Heart left ventricle (tissue), 16 donors: ENCODE results near the gene C1QTNF1. TPM values are rescaled to one million over a fixed set of nuclear protein-coding genes. Genes with fewer than 3 reads are reported as not detected.

ENCODE experiments used
- ATAC-seq, 4 donors: fragments of 200-7000 bp; cut with Tn5 transposase; one replicate each; pipeline ENCODE4 v1.9.1; 2020 to 2022; ENCODE audit warnings: moderate library complexity in 4 of 4, mild to moderate bottlenecking in 3 of 4, moderate number of reproducible peaks in 1 of 4
- DNase-seq, 5 donors: peaks; one replicate each; pipeline ENCODE4 v3.0.0-alpha.2; 2020
- H3K27ac ChIP-seq, 12 donors: fragments of 200-600 bp; sonication (generic) in 4 of 12; one replicate each; pipeline versions ENCODE4 v1.5.0 to v1.8.0; 2016 to 2022; ENCODE audit warnings: mild to moderate bottlenecking in 2 of 12
- H3K27me3 ChIP-seq, 9 donors: fragments of 200-600 bp; sonication (generic) in 2 of 9; one replicate each; pipeline versions ENCODE4 v1.5.1 to v1.8.0; 2016 to 2022; ENCODE audit warnings: mild to moderate bottlenecking in 3 of 9
- H3K36me3 ChIP-seq, 9 donors: fragments of 200-600 bp; sonication (generic) in 2 of 9; one replicate each; pipeline versions ENCODE4 v1.5.0 to v1.8.0; 2018 to 2022; ENCODE audit warnings: mild to moderate bottlenecking in 2 of 9
- H3K4me1 ChIP-seq, 12 donors: fragments of 200-600 bp; sonication (generic) in 4 of 12; one replicate each; pipeline versions ENCODE4 v1.5.0 to v1.8.0; 2016 to 2022; ENCODE audit warnings: mild to moderate bottlenecking in 3 of 12
- H3K4me3 ChIP-seq, 12 donors: fragments of 200-600 bp; sonication (generic) in 4 of 12; one replicate each; pipeline versions ENCODE4 v1.5.0 to v1.8.0; 2017 to 2022; ENCODE audit warnings: mild to moderate bottlenecking in 9 of 12, moderate library complexity in 4 of 12
- H3K9me3 ChIP-seq, 12 donors: fragments of 200-600 bp; sonication (generic) in 4 of 12; one replicate each; pipeline versions ENCODE4 v1.5.0 to v1.8.0; 2016 to 2022; ENCODE audit warnings: mild to moderate bottlenecking in 1 of 12
- CTCF ChIP-seq, 12 donors: fragments of 200-600 bp; sonication (generic) in 4 of 12; IDR thresholded peaks; one replicate each; pipeline versions ENCODE4 v1.5.0 to v1.8.0; 2018 to 2022; ENCODE audit warnings: antibody characterized with exemption in 12 of 12, mild to moderate bottlenecking in 5 of 12
- POLR2A ChIP-seq, 2 donors: fragments of 450-650 bp; IDR thresholded peaks; one replicate each; pipeline ENCODE4 v1.6.1; 2017; ENCODE audit warnings: antibody characterized with exemption in 2 of 2, mild to moderate bottlenecking in 2 of 2, moderate library complexity in 2 of 2
- WGBS, 4 donors: extraction: QIAGEN DNeasy Blood & Tissue Kit in 2 of 4; methylation state at CpG; one replicate each; pipeline versions ENCODE4 v1.1.5 to v1.1.7; 2013 to 2018; 5-methylcytosine and 5-hydroxymethylcytosine counted together
- intact Hi-C, 10 donors: fragments of 100-400 bp; cut with DNase I; formaldehyde crosslinking; loops; one replicate each; pipeline versions ENCODE4 v1.11.1 to v1.14.2; 2022
- long read RNA-seq, 3 donors: library from polyadenylated mRNA; unstranded; transcript quantifications; one replicate each; pipeline ENCODE4 v2.0.0, GENCODE V29; 2020 to 2021
- polyA plus RNA-seq, 2 donors: library from polyadenylated mRNA; stranded (reverse); fragments of 200-250 nt; gene quantifications; one replicate each; pipeline ENCODE4 v1.2.3, GENCODE V29; 2013
- total RNA-seq, 9 donors: library from RNA; depleted of rRNA in 2 of 9; stranded (reverse); fragments of >200 nt in 2 of 9; fragmentation: NEBNext Ultra II Directional in 3 of 9; extraction: Animal tissue kit (Norgen Biotek cat#: 25700) in 3 of 9; gene quantifications; one replicate each; pipeline versions ENCODE4 v1.1.0 to v1.2.4, GENCODE V29; 2016 to 2023
- donor health status: ischemic (EF 13 %, LVEDD 7.1; RV severe dilation, severe dysfunction).
- donor health status: healthy with polysubstance abuse.
- donor health status: DM: no; HTN: yes; CAD: no.
- donor health status: DM: no; HTN: no; CAD: no.
- donor health status: ischemic (EF 25% LVEDD 6.9; RV normal size, moderate dysfunction).
- donor health status: ischemic (EF 25% LVEDD 5.7; RV mildly dilated, moderate dysfunction).
- donor health status: healthy.
- donor health status: DM: yes; HTN: yes; CAD: no.
- donor health status: ischemic (EF 35%, LVEDD 5.7; RV mildly dilated, moderate dysfunction).
- donor health status: nonischemic (EF 11% LVEDD 7.7; RV severe dilation, severe dysfunction).
- donor health status: DM: yes; HTN: yes; CAD: no.
- donor health status: PGD.
- donor health status: ischemic (EF 29% LVEDD 5.4; RV normal size, mild dysfunction).
- donor health status: nonischemic (EF 23%, LVEDD 6.1; RV moderate dilation, normal function).

Gene C1QTNF1
- total RNA-seq (100 to 1,000 TPM in 4 of 9 donors, 10 to 100 TPM in 5; 37.0 to 406 (median 66.2) TPM), polyA plus RNA-seq (100 to 1,000 TPM in 1 of 2 donors, 10 to 100 TPM in 1; 85.5 to 189 TPM)
- long read RNA-seq, donor 1, transcript C1QTNF1-206 (4 exons, 1,672 nt) = major isoform, 19 of 51 reads
- long read RNA-seq, donor 1, partial matches to known transcripts = 21 of 51 reads
- long read RNA-seq, donor 1, other reads (novel, unspliced or antisense) = 2 of 51 reads
- long read RNA-seq, donor 2, transcript C1QTNF1-205 (4 exons, 1,294 nt) = minor isoform, 10 of 213 reads
- long read RNA-seq, donor 2, transcript C1QTNF1-204 (4 exons, 2,833 nt) = minor isoform, 6 of 213 reads
- long read RNA-seq, donor 2, transcript C1QTNF1-206 (4 exons, 1,672 nt) = major isoform, 38 of 213 reads
- long read RNA-seq, donor 2, transcript C1QTNF1-207 (5 exons, 1,396 nt) = minor isoform, 5 of 213 reads
- long read RNA-seq, donor 2, partial matches to known transcripts = 137 of 213 reads
- long read RNA-seq, donor 2, other reads (novel, unspliced or antisense) = 11 of 213 reads
- long read RNA-seq, donor 3, transcript C1QTNF1-207 (5 exons, 1,396 nt) = minor isoform, 5 of 82 reads
- long read RNA-seq, donor 3, transcript C1QTNF1-206 (4 exons, 1,672 nt) = major isoform, 34 of 82 reads
- long read RNA-seq, donor 3, partial matches to known transcripts = 35 of 82 reads
- long read RNA-seq, donor 3, other reads (novel, unspliced or antisense) = 1 of 82 reads

- peak within 1 kb of the TSS; percentile 74 to 98 (median 90) for H3K27ac ChIP-seq
- TF ChIP-seq POLR2A (IDR thresholded peaks at IDR 0.05) (no peak), CTCF (IDR thresholded peaks at IDR 0.05) (peak in 11 of 12 donors; percentile 15 to 55 (median 28))
- ATAC-seq (peak in 2 of 4 donors; percentile 7 to 19), DNase-seq (peak; percentile 63 to 82 (median 76))
- 0 to 2% (median 2%) methylated on average over 27 to 77 of the region's 77 CpGs for WGBS, 4 donors
- H3K9me3 ChIP-seq = no peaks in the 10 kb centered on the region
- no peaks in the 10 kb centered on the region for H3K36me3 ChIP-seq
- H3K4me1 ChIP-seq = peaks cover 4 to 96% (median 81%) of the 10 kb centered on the region in 12 donors
- peaks cover 0 to 37% (median 0%) of the 10 kb centered on the region in 9 donors for H3K27me3 ChIP-seq
- peak within 1 kb of the TSS; percentile 48 to 85 (median 74) for H3K4me3 ChIP-seq
- intact Hi-C loops = loop anchor here in 5 of 10 donors (2.0 to 10.0 kb wide), 5 partner anchors 51 to 371 kb away; partner anchors contain the start of gene ENGASE (in 1 of the 5)
Observed at GRCh38 chr17:79023886-79024771, at the start of gene C1QTNF1. TSS of gene C1QTNF1 (plus strand) at chr17:79024169. CDS start at chr17:79043969, 19,800 bp downstream.

GRCh38 chr17:78974635-78975591, 49.1 kb upstream of the C1QTNF1 start:
- H3K27ac ChIP-seq = peak overlapping the region in 11 of 12 donors; percentile 4 to 79 (median 54)
- TF ChIP-seq POLR2A (IDR thresholded peaks at IDR 0.05) (no peak), CTCF (IDR thresholded peaks at IDR 0.05) (no peak)
- intact Hi-C loops = loop anchor here in 6 of 10 donors (5.0 to 10.0 kb wide), 6 partner anchors 43 to 480 kb away; partner anchors contain the start of gene TIMP2 (in 2 of the 6)

More at GRCh38 chr17:78974635-78975591, 49.1 kb upstream of the C1QTNF1 start:
- DNase-seq = peak in 3 of 5 donors; percentile 52 to 69 (median 55)
- Histone ChIP-seq H3K4me1 (peaks cover 0 to 87% (median 58%) of the 10 kb centered on the region in 12 donors), H3K4me3 (peak overlapping the region in 4 of 12 donors; percentile 17 to 41 (median 26)), H3K36me3 (peaks cover 0 to 43% (median 10%) of the 10 kb centered on the region in 9 donors), H3K27me3 (no peaks in the 10 kb centered on the region), H3K9me3 (no peaks in the 10 kb centered on the region)
- ATAC-seq = peak in 2 of 4 donors; percentile 11 to 25
- WGBS, 4 donors = 39 to 65% (median 56%) methylated on average over 13 to 30 of the region's 30 CpGs
